Uterus (tissue), 4 donors: ENCODE measurements around the gene GATAD2B. TPM values are rescaled to one million over a fixed set of nuclear protein-coding genes. Genes with fewer than 3 reads are reported as not detected.

Source experiments
- DNase-seq, 2 donors: peaks; one replicate each; pipeline ENCODE4 v3.0.0-alpha.2; 2019 to 2020
- H3K27ac ChIP-seq, 2 donors: fragments of 200-600 bp; sonication (generic); 1 replicate in 1 of 2; 2 replicates in 1 of 2; pipeline ENCODE4 v1.5.1; 2016 to 2018
- H3K27me3 ChIP-seq, 2 donors: fragments of 200-600 bp; sonication (generic); one replicate each; pipeline ENCODE4 v1.5.1; 2018 to 2019; ENCODE audit warnings: control low read depth in 1 of 2
- H3K36me3 ChIP-seq, 2 donors: fragments of 200-600 bp; sonication (generic); one replicate each; pipeline ENCODE4 v1.5.1; 2019; ENCODE audit warnings: control low read depth in 1 of 2
- H3K4me1 ChIP-seq, 2 donors: fragments of 200-600 bp; sonication (generic); one replicate each; pipeline ENCODE4 v1.5.1; 2018 to 2019; ENCODE audit warnings: control low read depth in 1 of 2
- H3K4me3 ChIP-seq, 2 donors: fragments of 200-600 bp; sonication (generic); 1 replicate in 1 of 2; 2 replicates in 1 of 2; pipeline ENCODE4 v1.5.1; 2018 to 2019; ENCODE audit warnings: mild to moderate bottlenecking in 1 of 2
- H3K9me3 ChIP-seq, 2 donors: fragments of 200-600 bp; sonication (generic); one replicate each; pipeline ENCODE4 v1.5.1; 2019; ENCODE audit warnings: control low read depth in 1 of 2
- CTCF ChIP-seq, 4 experiments: fragments of 200-600 bp in 2 of 4; fragments of 450-650 bp in 2 of 4; sonication (generic) in 2 of 4; IDR thresholded peaks; one replicate each; pipeline ENCODE4 v1.5.1; 2016 to 2019; ENCODE audit warnings: antibody characterized with exemption in 4 of 4, mild to moderate bottlenecking in 2 of 4, moderate library complexity in 1 of 4
- POLR2A ChIP-seq, 2 donors: fragments of 450-650 bp; IDR thresholded peaks; one replicate each; pipeline ENCODE4 v1.6.1; 2016; ENCODE audit warnings: antibody characterized with exemption in 2 of 2, mild to moderate bottlenecking in 1 of 2, moderate library complexity in 1 of 2
- intact Hi-C: fragments of 100-400 bp; cut with DNase I; formaldehyde crosslinking; loops from one replicate; pipeline ENCODE4 v1.15.1; 2023; ENCODE audit warnings: low total_unique reads
- total RNA-seq, 4 donors: library from RNA; depleted of rRNA in 3 of 4; stranded (reverse); fragments of >200 nt in 3 of 4; gene quantifications; one replicate each; pipeline versions ENCODE4 v1.1.0 to v1.2.4, GENCODE V29; 2014 to 2023
- donor health status: DM: yes; HTN: yes; CAD: no.

GATAD2B gene
- total RNA-seq, 4 donors from 2014 or later: 7.1 to 79.0 (median 26.6) TPM

- Histone ChIP-seq H3K27ac (peak overlapping the region; percentile 94 to 98), H3K9me3 (no peaks in the 10 kb centered on the region), H3K4me3 (peak overlapping the region in 1 of 2 donors; percentile 93), H3K27me3 (no peaks in the 10 kb centered on the region), H3K4me1 (peaks cover 6 to 10% of the 10 kb centered on the region in 2 donors), H3K36me3 (no peaks in the 10 kb centered on the region)
- intact Hi-C loops: no loop called here
- no peak for DNase-seq
- no peak for TF ChIP-seq CTCF (IDR thresholded peaks at IDR 0.05)
- TF ChIP-seq POLR2A (IDR thresholded peaks at IDR 0.05): no peak
Observed at GRCh38 chr1:153944827-153945117, 22.0 kb upstream of the GATAD2B start.

GRCh38 chr1:153944005-153944826 is 21.4 kb upstream of the GATAD2B start:
- peaks cover 6 to 10% of the 10 kb centered on the region in 2 donors for H3K4me1 ChIP-seq
- H3K9me3 ChIP-seq: no peaks in the 10 kb centered on the region
- H3K4me3 ChIP-seq: no peak overlapping the region
- no peak for TF ChIP-seq CTCF (IDR thresholded peaks at IDR 0.05)
- DNase-seq: no peak
- peak overlapping the region; percentile 94 to 98 for H3K27ac ChIP-seq
- H3K36me3 ChIP-seq: no peaks in the 10 kb centered on the region
- H3K27me3 ChIP-seq: no peaks in the 10 kb centered on the region
- intact Hi-C loops: no loop called here

- no peak for TF ChIP-seq CTCF (IDR thresholded peaks at IDR 0.05)
- no peak for TF ChIP-seq POLR2A (IDR thresholded peaks at IDR 0.05)
- Histone ChIP-seq H3K27ac (no peak overlapping the region), H3K9me3 (no peaks in the 10 kb centered on the region), H3K4me3 (no peak overlapping the region), H3K27me3 (no peaks in the 10 kb centered on the region), H3K4me1 (peaks cover 6 to 10% of the 10 kb centered on the region in 2 donors), H3K36me3 (no peaks in the 10 kb centered on the region)
- no peak for DNase-seq
- intact Hi-C loops: no loop called here
Observed at GRCh38 chr1:153942766-153943549, 20.2 kb upstream of the GATAD2B start.

- no peak for DNase-seq
- Histone ChIP-seq H3K4me3 (no peak overlapping the region), H3K9me3 (no peaks in the 10 kb centered on the region), H3K27ac (no peak overlapping the region), H3K4me1 (peaks cover 6 to 10% of the 10 kb centered on the region in 2 donors), H3K27me3 (no peaks in the 10 kb centered on the region), H3K36me3 (no peaks in the 10 kb centered on the region)
- intact Hi-C loops: no loop called here
- no peak for TF ChIP-seq CTCF (IDR thresholded peaks at IDR 0.05)
Observed at GRCh38 chr1:153941826-153942725, 19.3 kb upstream of the GATAD2B start.
